Activated CD8-positive, alpha-beta memory T cell treated with anti-CD3 and anti-CD28 coated beads for 24 hours (primary cell): ENCODE data around the gene GPER1.

ENCODE experiments used
- DNase-seq: peaks from one replicate; pipeline ENCODE4 v3.0.0-alpha.2; 2020

The GPER1 gene

GRCh38 chr7:1091644-1092027, 3.7 kb downstream of the GPER1 start:
- no peak for DNase-seq

GRCh38 chr7:1092161-1092632, 4.3 kb downstream of the GPER1 start:
- no peak for DNase-seq

GRCh38 chr7:1092806-1093501, 5.0 kb downstream of the GPER1 start:
- no peak for DNase-seq

GRCh38 chr7:1093502-1093843, 5.6 kb downstream of the GPER1 start:
- no peak for DNase-seq

GRCh38 chr7:1093916-1094508, 6.1 kb downstream of the GPER1 start:
- no peak for DNase-seq

- no peak for DNase-seq
Observed at GRCh38 chr7:1094870-1095269, 7.0 kb downstream of the GPER1 start.

- DNase-seq, result no peak
Observed at GRCh38 chr7:1095621-1096155, 7.8 kb downstream of the GPER1 start.

- DNase-seq, result no peak
Observed at GRCh38 chr7:1096156-1097119, 8.5 kb downstream of the GPER1 start.

- DNase-seq, result no peak
Observed at GRCh38 chr7:1097120-1097504, 9.2 kb downstream of the GPER1 start.

- no peak for DNase-seq
Observed at GRCh38 chr7:1098243-1099153, 10.6 kb downstream of the GPER1 start.

GRCh38 chr7:1099154-1099542, 11.2 kb downstream of the GPER1 start:
- DNase-seq, result no peak

GRCh38 chr7:1099637-1100036, 11.7 kb downstream of the GPER1 start:
- no peak for DNase-seq

GRCh38 chr7:1100386-1100785, 12.5 kb downstream of the GPER1 start:
- no peak for DNase-seq

- no peak for DNase-seq
Observed at GRCh38 chr7:1100834-1101562, 13.1 kb downstream of the GPER1 start.

GRCh38 chr7:1101563-1102431, 13.9 kb downstream of the GPER1 start:
- no peak for DNase-seq

- no peak for DNase-seq
Observed at GRCh38 chr7:1103009-1103788, 15.3 kb downstream of the GPER1 start.

GRCh38 chr7:1103789-1104515, 16.0 kb downstream of the GPER1 start:
- DNase-seq, result no peak

GRCh38 chr7:1104516-1105179, 16.7 kb downstream of the GPER1 start:
- no peak for DNase-seq

GRCh38 chr7:1105189-1105588, 17.3 kb downstream of the GPER1 start:
- no peak for DNase-seq
